ENCODE results near the gene SNCAIP.

DNA sequence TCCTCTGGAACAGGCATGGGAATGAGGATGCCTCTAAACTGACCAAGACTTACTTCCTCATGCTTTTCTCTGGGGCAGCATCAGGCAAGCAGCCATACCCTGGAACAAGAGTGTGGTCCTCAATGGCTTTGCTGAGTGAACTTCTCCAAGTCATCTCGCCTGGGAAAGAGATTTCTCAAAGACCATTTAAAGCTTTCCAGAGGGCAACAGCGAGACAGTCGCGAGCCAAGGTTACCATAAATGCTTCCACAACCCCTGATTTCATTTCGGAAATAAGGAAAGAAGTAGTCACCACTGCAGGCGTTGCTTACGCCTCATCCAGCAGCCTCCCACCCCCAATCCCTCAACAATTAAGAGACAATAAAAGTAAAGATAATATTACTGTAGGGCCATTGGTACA is 1.1 kb upstream of the SNCAIP start:
- no peak for TF ChIP-seq EP300 (IDR thresholded peaks at IDR 0.05)
- no peak for TF ChIP-seq CTCF (IDR thresholded peaks at IDR 0.05)
- no peak for TF ChIP-seq POLR2AphosphoS5 (IDR thresholded peaks at IDR 0.05)
- no peak for TF ChIP-seq POLR2A (IDR thresholded peaks at IDR 0.05)

Data from suprapubic skin (tissue), 4 donors.